H9 (cell line): ENCODE results near the gene TCHH. TPM values are rescaled to one million over a fixed set of nuclear protein-coding genes. Genes with fewer than 3 reads are reported as not detected.

Source experiments
- DNase-seq: peaks from one replicate; pipeline ENCODE4 v3.0.0-alpha.2; 2017
- H2AFZ ChIP-seq: one replicate; pipeline ENCODE4 v1.6.1; 2013; ENCODE audit warnings: mild to moderate bottlenecking, low read length, control low read depth, moderate library complexity
- H2AK5ac ChIP-seq: 2 replicates; pipeline ENCODE4 v1.6.1; 2013; ENCODE audit warnings: low read length, control low read depth, mixed read lengths; ENCODE audit not compliant: insufficient read length
- H2BK120ac ChIP-seq: one replicate; pipeline ENCODE4 v1.6.1; 2013; ENCODE audit warnings: low read depth, mild to moderate bottlenecking, low read length, control low read depth, inconsistent platforms; ENCODE audit not compliant: poor library complexity, severe bottlenecking
- H2BK12ac ChIP-seq: 2 replicates; pipeline ENCODE4 v1.6.1; 2013; ENCODE audit warnings: low read length, control low read depth, mixed read lengths, low read depth; ENCODE audit not compliant: insufficient read length
- H2BK15ac ChIP-seq: 2 replicates; pipeline ENCODE4 v1.6.1; 2013; ENCODE audit warnings: low read depth, low read length, control low read depth
- H2BK20ac ChIP-seq: one replicate; pipeline ENCODE4 v1.6.1; 2013; ENCODE audit warnings: low read depth, mild to moderate bottlenecking, low read length, control low read depth, inconsistent platforms; ENCODE audit not compliant: poor library complexity, severe bottlenecking
- H2BK5ac ChIP-seq: 2 replicates; pipeline ENCODE4 v1.6.1; 2013; ENCODE audit warnings: low read length, control low read depth, mixed read lengths; ENCODE audit not compliant: insufficient read length
- H3K14ac ChIP-seq: 2 replicates; pipeline ENCODE4 v1.6.1; 2013; ENCODE audit warnings: low read length, control low read depth; ENCODE audit not compliant: insufficient read depth
- H3K18ac ChIP-seq: 2 replicates; pipeline ENCODE4 v1.6.1; 2013; ENCODE audit warnings: low read depth, mild to moderate bottlenecking, mixed read lengths, low read length, control low read depth; ENCODE audit not compliant: insufficient read length
- H3K23ac ChIP-seq: 2 replicates; pipeline ENCODE4 v1.6.1; 2013; ENCODE audit warnings: low read length, control low read depth, mixed read lengths, low read depth; ENCODE audit not compliant: insufficient read length
- H3K23me2 ChIP-seq: 2 replicates; pipeline ENCODE4 v1.6.1; 2013; ENCODE audit warnings: low read depth, mild to moderate bottlenecking, mixed read lengths, low read length, control low read depth; ENCODE audit not compliant: insufficient read length, poor library complexity, severe bottlenecking
- H3K27ac ChIP-seq: 2 replicates; pipeline ENCODE4 v1.5.1; 2013; ENCODE audit warnings: low read length, control low read depth, mixed read lengths, low read depth; ENCODE audit not compliant: insufficient read length
- H3K27me3 ChIP-seq: 2 replicates; pipeline ENCODE4 v1.6.1; 2013; ENCODE audit warnings: low read length, control low read depth, inconsistent platforms; ENCODE audit not compliant: insufficient read depth
- H3K4ac ChIP-seq: 2 replicates; pipeline ENCODE4 v1.6.1; 2013; ENCODE audit warnings: low read depth, mild to moderate bottlenecking, control low read depth, inconsistent platforms, low read length, moderate library complexity
- H3K4me1 ChIP-seq: 2 replicates; pipeline ENCODE4 v1.6.1; 2013; ENCODE audit warnings: low read length, control low read depth, inconsistent platforms; ENCODE audit not compliant: insufficient read depth
- H3K4me2 ChIP-seq: 2 replicates; pipeline ENCODE4 v1.6.1; 2013; ENCODE audit warnings: low read length, control low read depth, mixed read lengths; ENCODE audit not compliant: insufficient read length, insufficient read depth
- H3K56ac ChIP-seq: 2 replicates; pipeline ENCODE4 v1.6.1; 2013; ENCODE audit warnings: low read depth, mild to moderate bottlenecking, mixed read lengths, low read length, control low read depth; ENCODE audit not compliant: insufficient read length
- H3K79me1 ChIP-seq: 2 replicates; pipeline ENCODE4 v1.6.1; 2013; ENCODE audit warnings: low read depth, mild to moderate bottlenecking, moderate library complexity, low read length, control low read depth, inconsistent platforms; ENCODE audit not compliant: insufficient read depth, poor library complexity, severe bottlenecking
- H3K79me2 ChIP-seq: 2 replicates; pipeline ENCODE4 v1.6.1; 2013; ENCODE audit warnings: low read length, control low read depth, inconsistent platforms; ENCODE audit not compliant: insufficient read depth
- H3K9ac ChIP-seq: 2 replicates; pipeline ENCODE4 v1.6.1; 2013; ENCODE audit warnings: low read length, control low read depth, mixed read lengths; ENCODE audit not compliant: insufficient read length; ENCODE audit errors: extremely low read depth
- H3K9me3 ChIP-seq: one replicate; pipeline ENCODE4 v1.6.1; 2013; ENCODE audit warnings: low read depth, low read length, inconsistent platforms; ENCODE audit not compliant: control insufficient read depth
- H3T11ph ChIP-seq: one replicate; pipeline ENCODE4 v1.6.1; 2013; ENCODE audit warnings: mild to moderate bottlenecking, low read length, control low read depth, inconsistent platforms
- H4K20me1 ChIP-seq: one replicate; pipeline ENCODE4 v1.6.1; 2013; ENCODE audit not compliant: control insufficient read depth, insufficient read length, insufficient read depth
- H4K5ac ChIP-seq: 2 replicates; pipeline ENCODE4 v1.6.1; 2013; ENCODE audit warnings: low read depth, mild to moderate bottlenecking, mixed read lengths, low read length, control low read depth; ENCODE audit not compliant: insufficient read length
- H4K8ac ChIP-seq: replicated peaks from 2 replicates; pipeline ENCODE4 v1.6.1; 2013; ENCODE audit warnings: low read length, control low read depth, mixed read lengths, low read depth; ENCODE audit not compliant: insufficient read length
- H4K91ac ChIP-seq: 2 replicates; pipeline ENCODE4 v1.6.1; 2013; ENCODE audit warnings: low read depth, mild to moderate bottlenecking, moderate library complexity, mixed read lengths, low read length, control low read depth; ENCODE audit not compliant: insufficient read length
- H3K27ac Mint-ChIP-seq, 3 experiments: 2 replicates in 2 of 3; 3 replicates in 1 of 3; pipeline ENCODE4 v1.8.0; 2020 to 2021; ENCODE audit warnings: mixed read lengths in 3 of 3, mild to moderate bottlenecking in 1 of 3, moderate library complexity in 1 of 3
- H3K27me3 Mint-ChIP-seq: 2 replicates; pipeline ENCODE4 v1.8.0; 2021; ENCODE audit warnings: low read depth, mild to moderate bottlenecking, moderate library complexity, mixed read lengths
- H3K36me3 Mint-ChIP-seq, 3 experiments: 2 replicates in 2 of 3; 3 replicates in 1 of 3; pipeline ENCODE4 v1.8.0; 2020 to 2021; ENCODE audit warnings: low read depth in 3 of 3, mixed read lengths in 3 of 3; ENCODE audit not compliant: insufficient read depth in 1 of 3
- H3K4me1 Mint-ChIP-seq, 2 experiments: 2 replicates each; pipeline ENCODE4 v1.8.0; 2020; ENCODE audit warnings: mixed read lengths in 2 of 2
- H3K4me3 Mint-ChIP-seq, 2 experiments: 2 replicates in 1 of 2; 3 replicates in 1 of 2; pipeline ENCODE4 v1.8.0; 2020 to 2021; ENCODE audit warnings: mild to moderate bottlenecking in 2 of 2, mixed read lengths in 2 of 2, moderate library complexity in 1 of 2
- H3K9me3 Mint-ChIP-seq, 2 experiments: 2 replicates in 1 of 2; 3 replicates in 1 of 2; pipeline ENCODE4 v1.8.0; 2020; ENCODE audit warnings: mild to moderate bottlenecking in 2 of 2, mixed read lengths in 2 of 2, moderate library complexity in 1 of 2
- CTCF ChIP-seq: fragments of 200-600 bp; sonication (generic); conservative IDR thresholded peaks from 3 replicates; pipeline ENCODE4 v1.8.0; 2021; ENCODE audit warnings: antibody characterized with exemption, mild to moderate bottlenecking
- WGBS: extraction: QIAGEN DNeasy Blood & Tissue Kit; methylation state at CpG from one replicate; pipeline ENCODE4 v1.1.7; 2013; ENCODE audit warnings: missing lambda C conversion rate, low lambda C conversion rate, mixed read lengths; ENCODE audit not compliant: insufficient read length; ENCODE audit errors: extremely low coverage; 5-methylcytosine and 5-hydroxymethylcytosine counted together
- total RNA-seq: library from RNA; stranded (reverse); gene quantifications from 2 replicates; pipeline ENCODE4 v1.2.1, GENCODE V29; 2021

TCHH gene
- total RNA-seq, 1 experiment from 2014 or later, result not detected

DNA sequence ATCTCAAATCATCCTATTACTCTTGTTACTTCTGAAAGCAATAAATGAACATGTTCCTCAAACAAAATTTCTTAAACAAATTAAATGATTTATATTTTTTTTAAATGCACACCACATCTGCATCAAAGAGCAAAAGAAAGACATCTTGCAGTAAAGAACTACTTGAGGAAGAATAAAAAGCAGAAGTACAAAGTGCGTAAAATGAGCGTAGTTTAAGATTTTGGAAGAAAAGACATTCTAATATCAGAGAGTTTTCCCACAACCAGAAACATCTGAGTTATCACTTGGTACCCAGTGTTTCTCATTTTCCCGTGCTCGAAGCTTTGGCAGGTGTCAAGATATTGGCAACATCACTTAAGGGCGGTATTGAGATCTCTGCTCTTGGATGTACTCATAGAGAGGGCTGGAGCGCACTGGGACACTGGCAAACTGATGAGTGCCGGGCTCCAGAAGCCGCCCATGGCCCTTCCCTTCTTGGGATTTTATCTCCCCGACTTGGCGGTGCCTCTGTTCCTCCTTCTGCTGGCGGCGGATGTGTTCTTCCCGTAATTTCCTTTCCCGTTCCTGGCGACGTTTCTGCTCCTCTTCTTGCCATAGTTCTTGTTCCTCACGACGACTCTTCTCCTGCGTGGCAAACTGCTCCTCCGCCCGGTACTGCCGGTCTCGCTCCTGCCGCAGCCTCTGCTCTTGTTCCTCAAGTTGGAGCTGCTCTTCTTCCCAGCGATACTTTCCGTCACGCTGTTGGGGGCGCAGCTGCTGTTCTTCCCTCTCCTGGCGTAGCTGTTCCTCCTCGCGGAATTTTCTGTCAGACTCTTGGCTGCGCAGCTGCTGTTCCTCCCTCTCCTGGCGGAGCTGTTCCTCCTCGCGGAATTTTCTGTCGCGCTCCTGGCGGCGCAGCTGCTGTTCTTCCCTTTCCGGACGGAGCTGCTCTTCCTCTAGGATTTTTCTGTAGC, 7.9 kb downstream of the TCHH start:
- H2AFZ ChIP-seq, result no peak overlapping the region

More for the DNA sequence above, 7.9 kb downstream of the TCHH start:
- Histone ChIP-seq H2AK5ac (no peak overlapping the region), H3K9me3 (no peaks in the 10 kb centered on the region), H2BK15ac (no peak overlapping the region), H2BK120ac (no peak overlapping the region), H2BK5ac (no peak overlapping the region), H3K4me1 (no peaks in the 10 kb centered on the region), H3K79me1 (no peaks in the 10 kb centered on the region), H3K9ac (no peak overlapping the region), H2BK12ac (no peak overlapping the region), H4K5ac (no peak overlapping the region), H4K8ac (no peak overlapping the region), H3K79me2 (no peaks in the 10 kb centered on the region), H3K56ac (no peak overlapping the region), H3K23ac (no peak overlapping the region), H3K23me2 (peaks cover 3% of the 10 kb centered on the region), H3K27ac (no peak overlapping the region), H4K20me1 (no peaks in the 10 kb centered on the region), H3K18ac (no peak overlapping the region), H4K91ac (no peak overlapping the region), H3K27me3 (peaks cover 54% of the 10 kb centered on the region), H3T11ph (no peak overlapping the region), H3K4me2 (peak overlapping the region; percentile 3), H3K14ac (no peak overlapping the region), H3K4ac (no peak overlapping the region), H2BK20ac (no peak overlapping the region)
- Mint-ChIP-seq H3K36me3 (peaks cover 0 to 12% (median 3%) of the 10 kb centered on the region in 3 experiments; a peak in 4 of 7 replicates), H3K27me3 (peaks cover 6% of the 10 kb centered on the region), H3K4me1 (no peaks in the 10 kb centered on the region), H3K9me3 (peaks cover 13 to 32% of the 10 kb centered on the region in 2 experiments), H3K27ac (no peak overlapping the region), H3K4me3 (peak overlapping the region in 1 of 2 experiments; percentile 18)
- WGBS, result no CpG with 5 or more reads among the region's 41 CpGs
- TF ChIP-seq CTCF, result no peak
- DNase-seq, result peak; percentile 82
